Keratinocyte (primary cell): ENCODE measurements around the gene CRKL. TPM values are rescaled to one million over a fixed set of nuclear protein-coding genes. Genes with fewer than 3 reads are reported as not detected.
"Not testable (repeated sequence)": the region's sequence is repeated elsewhere in the genome, so short reads cannot be mapped to it uniquely, and the experiment has no call there.

Experiments
- DNase-seq: peaks from one replicate; pipeline ENCODE4 v3.0.0-alpha.2; 2011; ENCODE audit warnings: low read depth, missing footprints, low spot score
- FAIRE-seq: peaks from 2 replicates; lab custom pipeline; 2011; peaks lifted over from hg19 to GRCh38; lab: Jason Lieb, UNC
- H2AFZ ChIP-seq: 2 replicates; pipeline ENCODE4 v1.6.0; 2012; ENCODE audit warnings: low read length, control low read depth, inconsistent platforms; ENCODE audit not compliant: control insufficient read depth
- H3K27ac ChIP-seq: 2 replicates; pipeline ENCODE4 v1.5.1; 2011; ENCODE audit warnings: low read length; ENCODE audit not compliant: control insufficient read depth, insufficient read depth
- H3K27me3 ChIP-seq: 3 replicates; pipeline ENCODE4 v1.6.0; 2011; ENCODE audit warnings: low read length; ENCODE audit not compliant: control insufficient read depth, insufficient read depth; ENCODE audit errors: extremely low read depth
- H3K36me3 ChIP-seq, 2 experiments: 2 replicates in 1 of 2; 3 replicates in 1 of 2; pipeline ENCODE4 v1.5.1; 2011; ENCODE audit warnings: low read length in 2 of 2, mild to moderate bottlenecking in 1 of 2; ENCODE audit not compliant: control insufficient read depth in 2 of 2, insufficient read depth in 2 of 2; ENCODE audit errors: extremely low read depth in 1 of 2
- H3K4me1 ChIP-seq: 3 replicates; pipeline ENCODE4 v1.5.1; 2011; ENCODE audit warnings: low read length; ENCODE audit not compliant: control insufficient read depth, insufficient read depth; ENCODE audit errors: extremely low read depth
- H3K4me2 ChIP-seq: 3 replicates; pipeline ENCODE4 v1.6.0; 2011; ENCODE audit warnings: low read depth, low read length; ENCODE audit not compliant: control insufficient read depth, insufficient read depth; ENCODE audit errors: extremely low read depth
- H3K4me3 ChIP-seq, 3 experiments: fragments of 200-600 bp in 1 of 3; sonication (generic) in 1 of 3; 2 replicates in 2 of 3; 3 replicates in 1 of 3; pipeline ENCODE4 v1.5.1; 2011 to 2016; ENCODE audit warnings: low read length in 3 of 3, mild to moderate bottlenecking in 3 of 3, control low read depth in 2 of 3, inconsistent platforms in 1 of 3, low read depth in 1 of 3, mixed read lengths in 1 of 3, mixed run types in 1 of 3, moderate library complexity in 1 of 3; ENCODE audit not compliant: control insufficient read depth in 2 of 3, insufficient read depth in 2 of 3; ENCODE audit errors: extremely low read depth in 1 of 3
- H3K79me2 ChIP-seq: 2 replicates; pipeline ENCODE4 v1.6.0; 2012; ENCODE audit warnings: low read length; ENCODE audit not compliant: control insufficient read depth, insufficient read depth
- H3K9ac ChIP-seq: 3 replicates; pipeline ENCODE4 v1.6.0; 2011; ENCODE audit warnings: low read length; ENCODE audit not compliant: control insufficient read depth, insufficient read depth; ENCODE audit errors: extremely low read depth
- H3K9me1 ChIP-seq: 3 replicates; pipeline ENCODE4 v1.6.0; 2011; ENCODE audit warnings: low read length; ENCODE audit not compliant: control insufficient read depth, insufficient read depth; ENCODE audit errors: extremely low read depth
- H3K9me3 ChIP-seq: 2 replicates; pipeline ENCODE4 v1.5.1; 2012; ENCODE audit warnings: low read depth, low read length; ENCODE audit not compliant: control insufficient read depth
- H4K20me1 ChIP-seq: 3 replicates; pipeline ENCODE4 v1.6.0; 2011; ENCODE audit warnings: low read length; ENCODE audit not compliant: control insufficient read depth, insufficient read depth; ENCODE audit errors: extremely low read depth
- EZH2 ChIP-seq: IDR thresholded peaks from one replicate; pipeline ENCODE4 v1.6.1; 2012; ENCODE audit warnings: inconsistent platforms, mild to moderate bottlenecking, low read length, moderate library complexity
- dilution Hi-C: fragments of 300-500 bp; cut with MboI; formaldehyde crosslinking; loops from one replicate; pipeline ENCODE4 v1.7.0; 2020; ENCODE audit warnings: low sequenced_read_pairs; ENCODE audit not compliant: extremely low pct_ligation_motif_present
- polyA plus RNA-seq, 5 experiments: library from polyadenylated mRNA; depleted of rRNA in 3 of 5; stranded (reverse) in 3 of 5; stranded (forward) in 1 of 5; unstranded in 1 of 5; fragments of >200 nt; gene quantifications; 1 replicate in 1 of 5; 2 replicates in 3 of 5; 3 replicates in 1 of 5; pipeline versions ENCODE4 v1.2.1 to v1.2.3, GENCODE V29; 2011 to 2012; ENCODE audit warnings: missing spikeins in 2 of 5, low read depth in 1 of 5, low replicate concordance in 1 of 5
- TF ChIP-seq, protein P1 (sequence below), 3 experiments: IDR thresholded peaks in 1 of 3; conservative IDR thresholded peaks in 1 of 3; optimal IDR thresholded peaks in 1 of 3; 2 replicates in 2 of 3; 3 replicates in 1 of 3; pipeline versions ENCODE3 to v1.5.1; 2011; ENCODE audit warnings: low read length in 3 of 3, mild to moderate bottlenecking in 3 of 3, moderate library complexity in 2 of 3, control low read depth in 1 of 3, inconsistent platforms in 1 of 3; ENCODE audit not compliant: insufficient read depth in 2 of 3; ENCODE audit errors: extremely low read depth in 1 of 3

CRKL gene
- polyA plus RNA-seq, 1 donor (not counting 4 experiments of a cell fraction or from before 2014, with no cell fraction given): 32.1 TPM

DNA sequence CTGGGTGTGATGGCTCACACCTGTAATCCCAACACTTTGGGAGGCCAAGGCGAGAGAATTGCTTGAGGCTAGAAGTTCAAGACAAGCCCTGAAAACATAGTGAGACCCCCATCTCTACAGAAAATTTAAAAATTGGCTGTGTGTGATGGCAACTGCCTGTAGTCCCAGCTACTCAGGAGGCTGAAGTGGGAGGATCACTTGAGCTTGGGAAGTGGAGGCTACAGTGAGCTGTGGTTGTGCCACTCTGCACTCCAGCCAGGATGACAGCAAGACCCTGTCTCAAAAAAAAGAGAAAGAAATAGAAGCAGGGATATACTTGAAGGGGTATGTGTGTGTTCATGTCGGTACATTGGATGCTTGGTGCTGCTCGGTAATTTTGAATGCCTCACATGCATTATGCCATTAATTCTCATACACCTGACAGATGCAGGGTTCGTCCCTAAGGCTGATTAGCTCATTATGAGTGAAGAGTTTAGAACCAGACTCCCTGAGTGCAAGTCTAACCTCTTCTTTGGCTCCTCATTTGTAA, 14.0 kb downstream of the CRKL start:
- no peak overlapping the region for H3K4me2 ChIP-seq
- peaks cover 3% of the 10 kb centered on the region for H3K9me1 ChIP-seq
- H3K27ac ChIP-seq: no peak overlapping the region
- H2AFZ ChIP-seq: no peak overlapping the region
- no peaks in the 10 kb centered on the region for H3K27me3 ChIP-seq
- no peak overlapping the region for H3K4me3 ChIP-seq
- peaks cover 13% of the 10 kb centered on the region for H3K4me1 ChIP-seq
- no peaks in the 10 kb centered on the region for H3K9me3 ChIP-seq
- DNase-seq (no peak), FAIRE-seq (no peak)
- H3K9ac ChIP-seq: no peak overlapping the region
- peaks cover 6 to 10% of the 10 kb centered on the region in 2 experiments for H3K36me3 ChIP-seq
- peaks cover 97% of the 10 kb centered on the region for H3K79me2 ChIP-seq
- dilution Hi-C loops: no loop called here
- no peak for TF ChIP-seq EZH2
- TF ChIP-seq, protein P1, sequence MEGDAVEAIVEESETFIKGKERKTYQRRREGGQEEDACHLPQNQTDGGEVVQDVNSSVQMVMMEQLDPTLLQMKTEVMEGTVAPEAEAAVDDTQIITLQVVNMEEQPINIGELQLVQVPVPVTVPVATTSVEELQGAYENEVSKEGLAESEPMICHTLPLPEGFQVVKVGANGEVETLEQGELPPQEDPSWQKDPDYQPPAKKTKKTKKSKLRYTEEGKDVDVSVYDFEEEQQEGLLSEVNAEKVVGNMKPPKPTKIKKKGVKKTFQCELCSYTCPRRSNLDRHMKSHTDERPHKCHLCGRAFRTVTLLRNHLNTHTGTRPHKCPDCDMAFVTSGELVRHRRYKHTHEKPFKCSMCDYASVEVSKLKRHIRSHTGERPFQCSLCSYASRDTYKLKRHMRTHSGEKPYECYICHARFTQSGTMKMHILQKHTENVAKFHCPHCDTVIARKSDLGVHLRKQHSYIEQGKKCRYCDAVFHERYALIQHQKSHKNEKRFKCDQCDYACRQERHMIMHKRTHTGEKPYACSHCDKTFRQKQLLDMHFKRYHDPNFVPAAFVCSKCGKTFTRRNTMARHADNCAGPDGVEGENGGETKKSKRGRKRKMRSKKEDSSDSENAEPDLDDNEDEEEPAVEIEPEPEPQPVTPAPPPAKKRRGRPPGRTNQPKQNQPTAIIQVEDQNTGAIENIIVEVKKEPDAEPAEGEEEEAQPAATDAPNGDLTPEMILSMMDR (optimal IDR thresholded peaks at IDR 0.05 in 1 of 3, IDR thresholded peaks at IDR 0.05 in 1 of 3, conservative IDR thresholded peaks at IDR 0.05 in 1 of 3; ENCODE audit: extremely low read depth in 1 of 3, insufficient read depth in 2 of 3, low read length in 3 of 3): no peak
- peaks cover 30% of the 10 kb centered on the region for H4K20me1 ChIP-seq

DNA sequence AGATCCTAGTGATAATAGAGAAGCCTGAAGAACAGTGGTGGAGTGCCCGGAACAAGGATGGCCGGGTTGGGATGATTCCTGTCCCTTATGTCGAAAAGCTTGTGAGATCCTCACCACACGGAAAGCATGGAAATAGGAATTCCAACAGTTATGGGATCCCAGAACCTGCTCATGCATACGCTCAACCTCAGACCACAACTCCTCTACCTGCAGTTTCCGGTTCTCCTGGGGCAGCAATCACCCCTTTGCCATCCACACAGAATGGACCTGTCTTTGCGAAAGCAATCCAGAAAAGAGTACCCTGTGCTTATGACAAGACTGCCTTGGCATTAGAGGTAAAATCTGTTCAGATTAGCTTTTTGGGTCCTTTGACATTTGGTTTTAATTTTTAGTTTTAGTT, 16.7 kb downstream of the CRKL start:
- Histone ChIP-seq H3K4me3 (no peak overlapping the region), H3K36me3 (peaks cover 9 to 22% of the 10 kb centered on the region in 2 experiments), H3K4me2 (no peak overlapping the region), H2AFZ (no peak overlapping the region), H3K27ac (no peak overlapping the region), H3K4me1 (peaks cover 17% of the 10 kb centered on the region), H3K27me3 (no peaks in the 10 kb centered on the region), H4K20me1 (peaks cover 38% of the 10 kb centered on the region), H3K9ac (no peak overlapping the region), H3K9me1 (peaks cover 7% of the 10 kb centered on the region), H3K9me3 (no peaks in the 10 kb centered on the region), H3K79me2 (peaks cover 96% of the 10 kb centered on the region)
- FAIRE-seq (no peak), DNase-seq (no peak)
- dilution Hi-C loops: no loop called here
- no peak for TF ChIP-seq EZH2
- TF ChIP-seq, protein P1 (optimal IDR thresholded peaks at IDR 0.05 in 1 of 3, IDR thresholded peaks at IDR 0.05 in 1 of 3, conservative IDR thresholded peaks at IDR 0.05 in 1 of 3; ENCODE audit: extremely low read depth in 1 of 3, insufficient read depth in 2 of 3, low read length in 3 of 3): no peak

DNA sequence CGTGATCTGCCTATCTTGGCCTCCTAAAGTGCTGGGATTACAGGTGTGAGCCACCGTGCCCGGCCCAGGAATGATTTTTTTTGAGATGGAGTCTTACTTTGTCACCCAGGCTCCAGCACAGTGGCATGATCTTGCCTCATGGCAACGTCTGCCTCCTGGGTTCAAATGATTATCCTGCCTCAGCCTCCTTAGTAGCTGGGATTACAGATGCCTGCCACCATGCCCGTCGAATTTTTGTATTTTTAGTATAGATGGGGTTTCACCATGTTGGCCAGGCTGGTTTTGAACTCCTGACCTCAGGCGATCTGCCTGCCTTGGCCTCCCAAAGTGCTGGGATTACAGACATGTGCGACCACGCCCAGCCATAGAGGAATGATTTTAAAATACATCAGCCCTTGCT, 17.8 kb downstream of the CRKL start:
- Histone ChIP-seq H3K79me2 (peaks cover 94% of the 10 kb centered on the region), H4K20me1 (peaks cover 41% of the 10 kb centered on the region), H3K36me3 (peaks cover 9 to 23% of the 10 kb centered on the region in 2 experiments), H3K4me1 (peaks cover 17% of the 10 kb centered on the region)
- FAIRE-seq, H3K27ac ChIP-seq, H3K4me3 ChIP-seq, dilution Hi-C loops, DNase-seq, H2AFZ ChIP-seq, H3K27me3 ChIP-seq, H3K4me2 ChIP-seq, H3K9ac ChIP-seq, H3K9me3 ChIP-seq, H3K9me1 ChIP-seq: not testable (repeated sequence)
